ENCODE results near the gene CYP27A1. TPM values are rescaled to one million over a fixed set of nuclear protein-coding genes. Genes with fewer than 3 reads are reported as not detected.

The CYP27A1 gene
- total RNA-seq, 2 donors from 2014 or later = 0.16 to 0.18 TPM

- Mint-ChIP-seq H3K9me3 (no peaks in the 10 kb centered on the region), H3K27ac (no peak overlapping the region), H3K36me3 (no peaks in the 10 kb centered on the region)
- DNase-seq (ENCODE audit: low spot score in 2 of 2) (peak in 1 of 2 donors; percentile 33), ATAC-seq (no peak)
Measured at GRCh38 chr2:218857371-218858137, 75.6 kb downstream of the CYP27A1 start.

DNA sequence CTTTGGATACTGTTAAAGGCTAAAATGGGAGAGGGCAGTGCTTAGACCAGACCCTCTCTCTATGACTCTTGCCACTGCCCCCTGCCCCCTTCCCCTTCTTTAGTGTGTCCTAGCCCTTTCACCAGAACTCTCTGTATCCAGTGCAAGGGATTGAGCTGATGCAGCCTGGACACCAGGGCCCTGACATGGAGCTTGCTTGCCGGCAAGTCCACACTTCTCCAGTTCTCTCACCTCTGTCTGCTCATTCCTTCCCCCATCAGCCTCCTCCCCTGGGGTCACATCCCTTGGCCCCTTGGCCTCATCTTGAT lies 76.1 kb downstream of the CYP27A1 start:
- no peak for ATAC-seq
- Mint-ChIP-seq H3K36me3 (no peaks in the 10 kb centered on the region), H3K27ac (no peak overlapping the region), H3K9me3 (no peaks in the 10 kb centered on the region)
- DNase-seq (ENCODE audit: low spot score in 2 of 2) = no peak

GRCh38 chr2:218858671-218859555 lies 77.0 kb downstream of the CYP27A1 start:
- H3K9me3 Mint-ChIP-seq = no peaks in the 10 kb centered on the region
- DNase-seq (ENCODE audit: low spot score in 2 of 2) (peak in 1 of 2 donors; percentile 52), ATAC-seq (no peak)
- no peaks in the 10 kb centered on the region for H3K36me3 Mint-ChIP-seq
- H3K27ac Mint-ChIP-seq = no peak overlapping the region

DNA sequence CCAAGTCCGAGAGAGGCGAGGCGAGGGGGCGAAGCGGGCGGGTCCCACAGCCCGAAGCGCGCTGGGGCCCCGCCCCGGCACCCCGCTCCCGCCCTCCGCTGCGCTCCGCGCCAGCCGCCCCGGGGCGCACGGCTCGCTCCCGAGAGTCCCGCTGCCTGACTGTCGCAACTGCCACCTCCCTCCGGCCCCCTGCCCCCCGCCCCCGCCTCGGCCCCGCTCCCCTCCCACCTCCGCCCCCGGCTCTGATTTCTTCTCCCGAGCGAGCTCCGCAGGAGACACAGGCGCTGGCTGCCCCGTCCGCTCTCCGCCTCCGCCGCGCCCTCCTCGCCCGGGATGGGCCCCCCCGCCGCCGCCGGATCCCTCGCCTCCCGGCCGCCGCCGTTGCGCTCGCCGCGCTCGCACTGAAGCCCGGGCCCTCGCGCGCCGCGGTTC lies 77.6 kb downstream of the CYP27A1 start, which contains the start of gene WNT6:
TSS of gene WNT6 (plus strand) at position 250 of the 432 bp plus-strand sequence. CDS start 233 bp downstream, outside the sequence.
- peak in 1 of 2 donors; percentile 50 for ATAC-seq

DNA sequence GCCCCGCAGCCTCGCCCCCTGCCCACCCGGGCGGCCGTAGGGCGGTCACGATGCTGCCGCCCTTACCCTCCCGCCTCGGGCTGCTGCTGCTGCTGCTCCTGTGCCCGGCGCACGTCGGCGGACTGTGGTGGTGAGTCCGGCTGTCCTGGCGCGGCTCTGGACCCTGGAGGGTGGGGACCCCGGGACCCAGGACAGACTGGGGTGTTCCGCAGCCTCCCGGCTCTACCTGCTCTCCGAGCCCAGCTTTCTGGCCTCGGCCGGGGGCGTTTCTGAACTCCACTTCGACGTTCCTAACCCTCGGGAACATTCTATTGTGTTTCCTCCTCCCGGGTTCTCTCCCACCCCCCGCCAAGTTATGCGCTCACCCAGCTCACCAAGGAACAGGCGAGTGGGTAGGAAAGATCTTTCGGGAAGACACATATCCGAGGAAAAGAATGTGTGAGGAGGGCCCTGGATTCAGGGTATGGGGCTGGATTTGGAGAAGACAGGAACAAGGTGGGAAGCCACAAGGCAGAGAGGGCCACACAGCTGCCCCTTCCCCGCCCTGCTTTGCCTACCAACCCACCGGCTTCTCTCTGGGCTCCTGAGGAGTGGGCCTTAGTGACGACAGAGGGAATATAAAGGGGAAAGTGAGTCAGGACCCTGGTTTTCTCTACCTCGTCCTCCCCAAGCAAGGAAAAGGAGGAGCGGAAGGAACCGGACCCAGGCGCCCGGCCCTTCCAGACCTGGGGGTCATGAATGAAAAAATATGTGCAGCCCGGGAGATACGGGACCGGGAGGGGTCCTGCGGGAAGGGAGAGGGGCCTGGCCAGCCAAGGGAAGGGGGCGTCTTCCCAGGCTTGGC lies 78.3 kb downstream of the CYP27A1 start:
- H3K9me3 Mint-ChIP-seq = no peaks in the 10 kb centered on the region
- peak in 1 of 2 donors; percentile 35 for DNase-seq (ENCODE audit: low spot score in 2 of 2)
- ATAC-seq = no peak
- H3K36me3 Mint-ChIP-seq = no peaks in the 10 kb centered on the region
- H3K27ac Mint-ChIP-seq = no peak overlapping the region

More for the DNA sequence above, 77.6 kb downstream of the CYP27A1 start, which contains the start of gene WNT6:
- Mint-ChIP-seq H3K27ac (no peak within 1 kb of the TSS), H3K9me3 (no peaks in the 10 kb centered on the region), H3K36me3 (no peaks in the 10 kb centered on the region)
- DNase-seq (ENCODE audit: low spot score in 2 of 2) = peak in 1 of 2 donors; percentile 46

GRCh38 chr2:218860950-218861381 lies 79.0 kb downstream of the CYP27A1 start:
- Mint-ChIP-seq H3K36me3 (no peaks in the 10 kb centered on the region), H3K27ac (no peak overlapping the region), H3K9me3 (no peaks in the 10 kb centered on the region)
- DNase-seq (ENCODE audit: low spot score in 2 of 2) = peak in 1 of 2 donors; percentile 40
- ATAC-seq = peak in 1 of 2 donors; percentile 70

DNA sequence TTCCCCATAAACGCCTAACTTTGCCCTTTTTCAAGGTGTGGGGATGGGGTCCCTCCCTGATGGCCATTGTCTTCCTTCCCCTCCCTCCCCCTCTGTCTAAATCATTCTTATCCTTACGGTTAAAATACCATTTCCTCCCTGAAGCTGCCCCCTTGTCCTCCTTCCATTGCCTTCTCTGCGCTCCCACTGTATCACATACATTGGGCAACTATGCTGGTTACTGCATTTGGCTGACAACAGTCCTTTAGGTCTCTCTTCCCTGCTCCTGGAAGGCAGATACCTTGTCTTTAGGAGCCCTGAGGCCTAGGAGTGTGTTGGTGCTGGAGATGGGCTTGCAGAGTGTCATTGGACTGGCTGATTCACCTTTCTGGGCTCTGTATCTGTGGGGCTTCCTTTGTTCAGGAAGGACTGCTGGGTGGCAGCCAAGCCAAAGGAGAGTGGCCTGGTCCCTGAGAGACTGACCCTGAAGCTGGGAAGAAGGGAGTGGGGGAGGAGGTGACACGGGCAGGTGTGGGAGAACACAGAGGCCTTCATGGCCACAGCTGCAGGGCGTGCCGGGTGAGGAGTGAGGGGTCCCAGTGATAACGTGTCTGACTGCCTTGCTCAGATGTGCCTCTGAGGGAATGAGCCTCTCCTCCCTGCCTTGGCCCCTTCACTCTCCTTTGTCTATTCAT lies 79.8 kb downstream of the CYP27A1 start:
- ATAC-seq (no peak), DNase-seq (ENCODE audit: low spot score in 2 of 2) (peak in 1 of 2 donors; percentile 46)
- H3K9me3 Mint-ChIP-seq = no peaks in the 10 kb centered on the region
- no peaks in the 10 kb centered on the region for H3K36me3 Mint-ChIP-seq
- no peak overlapping the region for H3K27ac Mint-ChIP-seq

GRCh38 chr2:218863021-218863520 lies 81.1 kb downstream of the CYP27A1 start:
- Mint-ChIP-seq H3K9me3 (no peaks in the 10 kb centered on the region), H3K27ac (peak overlapping the region in 1 of 2 donors; percentile 45), H3K36me3 (no peaks in the 10 kb centered on the region)
- ATAC-seq = no peak
- DNase-seq (ENCODE audit: low spot score in 2 of 2) = no peak

Other genes with a start within 250 kb of the CYP27A1 start
- gene USP37, start 213.8 kb upstream of the CYP27A1 start, total RNA-seq = 10 to 100 TPM; 54.0 to 65.5 TPM
- gene CNOT9, start 213.3 kb upstream of the CYP27A1 start, total RNA-seq = 100 to 1,000 TPM in 1 of 2 donors, 10 to 100 TPM in 1; 71.4 to 100 TPM
- gene PLCD4, start 174.2 kb upstream of the CYP27A1 start, total RNA-seq = under 1 TPM; 0.36 to 0.43 TPM
- gene ZNF142, start 122.5 kb upstream of the CYP27A1 start, total RNA-seq = 10 to 100 TPM; 24.8 to 34.6 TPM
- 10 to 100 TPM; 15.8 to 71.9 TPM for gene BCS1L, start 122.5 kb upstream of the CYP27A1 start, total RNA-seq
- gene RNF25, start 110.1 kb upstream of the CYP27A1 start, total RNA-seq = 10 to 100 TPM; 12.3 to 22.9 TPM
- 10 to 100 TPM; 16.5 to 22.5 TPM for gene STK36, start 110.1 kb upstream of the CYP27A1 start, total RNA-seq
- gene TTLL4, start 71.3 kb upstream of the CYP27A1 start, total RNA-seq = 10 to 100 TPM; 28.2 to 42.2 TPM
- gene PRKAG3, start 49.7 kb downstream of the CYP27A1 start, total RNA-seq = not detected
- not detected for gene WNT6, start 77.7 kb downstream of the CYP27A1 start, total RNA-seq
- gene WNT10A, start 98.7 kb downstream of the CYP27A1 start, total RNA-seq = 1 to 10 TPM in 1 of 2 donors, under 1 TPM in 1; 0.11 to 6.1 TPM
- not detected for gene CDK5R2, start 177.5 kb downstream of the CYP27A1 start, total RNA-seq
- not detected for gene FEV, start 203.0 kb downstream of the CYP27A1 start, total RNA-seq
- not detected for gene CRYBA2, start 211.3 kb downstream of the CYP27A1 start, total RNA-seq